Naive thymus-derived CD4-positive, alpha-beta T cell (primary cell): ENCODE results near the gene DCT. TPM values are rescaled to one million over a fixed set of nuclear protein-coding genes. Genes with fewer than 3 reads are reported as not detected.

Experiments used
- ATAC-seq: fragments of 150-1000 bp; cut with Tn5 transposase; 2 replicates; pipeline ENCODE4 v1.10.0; 2021; ENCODE audit warnings: mild to moderate bottlenecking, moderate library complexity
- CTCF ChIA-PET: fragments of 350-600 bp; sonication (Branson Sonifier 250); formaldehyde crosslinking; loops from one replicate; lab custom pipeline; 2021; ENCODE audit warnings: antibody characterized with exemption; lab: Charles Lee
- POLR2A ChIA-PET: fragments of 350-600 bp; sonication (Branson Sonifier 250); formaldehyde crosslinking; loops from one replicate; lab custom pipeline; 2021; ENCODE audit warnings: antibody characterized with exemption, inconsistent platforms; lab: Charles Lee
- DNase-seq, 9 donors: peaks; one replicate each; pipeline versions ENCODE4 v3.0.0 to v3.0.0-alpha.2; 2020 to 2022; ENCODE audit warnings: mixed read lengths in 1 of 9
- H3K27ac ChIP-seq: one replicate; pipeline ENCODE4 v1.7.0; 2013; ENCODE audit warnings: mild to moderate bottlenecking, low read depth, low read length, moderate library complexity
- H3K27me3 ChIP-seq, 2 donors: one replicate each; pipeline ENCODE4 v1.7.0; 2013; ENCODE audit warnings: low read length in 2 of 2, mild to moderate bottlenecking in 2 of 2, moderate library complexity in 2 of 2; ENCODE audit not compliant: control insufficient read depth in 2 of 2, insufficient read depth in 2 of 2
- H3K36me3 ChIP-seq, 3 experiments: 1 replicate in 2 of 3; 2 replicates in 1 of 3; pipeline ENCODE4 v1.7.0; 2013; ENCODE audit warnings: low read length in 3 of 3, mild to moderate bottlenecking in 3 of 3, moderate library complexity in 1 of 3; ENCODE audit not compliant: insufficient read depth in 3 of 3, control insufficient read depth in 2 of 3
- H3K4me1 ChIP-seq, 2 donors: one replicate each; pipeline ENCODE4 v1.7.0; 2013; ENCODE audit warnings: low read length in 2 of 2, mild to moderate bottlenecking in 2 of 2, moderate library complexity in 1 of 2; ENCODE audit not compliant: control insufficient read depth in 2 of 2, insufficient read depth in 2 of 2
- H3K4me3 ChIP-seq: 2 replicates; pipeline ENCODE4 v1.7.0; 2013; ENCODE audit warnings: mild to moderate bottlenecking, low read length
- H3K9me3 ChIP-seq, 3 experiments: 1 replicate in 2 of 3; 2 replicates in 1 of 3; pipeline ENCODE4 v1.7.0; 2013; ENCODE audit warnings: low read length in 3 of 3; ENCODE audit not compliant: control insufficient read depth in 2 of 3
- H3K27ac Mint-ChIP-seq, 9 donors: one replicate each; pipeline ENCODE4 v1.8.0; 2020 to 2022; ENCODE audit warnings: mixed read lengths in 9 of 9, mild to moderate bottlenecking in 8 of 9, moderate library complexity in 5 of 9, inconsistent platforms in 2 of 9
- H3K27me3 Mint-ChIP-seq, 5 donors: one replicate each; pipeline ENCODE4 v1.8.0; 2021 to 2022; ENCODE audit warnings: mixed read lengths in 5 of 5, mild to moderate bottlenecking in 1 of 5
- H3K36me3 Mint-ChIP-seq, 5 donors: one replicate each; pipeline ENCODE4 v1.8.0; 2020 to 2022; ENCODE audit warnings: mixed read lengths in 5 of 5, mild to moderate bottlenecking in 3 of 5, inconsistent platforms in 1 of 5
- H3K4me1 Mint-ChIP-seq, 7 donors: one replicate each; pipeline ENCODE4 v1.8.0; 2020 to 2022; ENCODE audit warnings: mixed read lengths in 7 of 7, mild to moderate bottlenecking in 3 of 7, inconsistent platforms in 1 of 7
- H3K4me3 Mint-ChIP-seq, 10 donors: one replicate each; pipeline ENCODE4 v1.8.0; 2020 to 2022; ENCODE audit warnings: mild to moderate bottlenecking in 10 of 10, mixed read lengths in 10 of 10, moderate library complexity in 6 of 10, inconsistent platforms in 2 of 10
- H3K9me3 Mint-ChIP-seq, 11 donors: one replicate each; pipeline ENCODE4 v1.8.0; 2020 to 2022; ENCODE audit warnings: mixed read lengths in 11 of 11, mild to moderate bottlenecking in 4 of 11, inconsistent platforms in 1 of 11, moderate library complexity in 1 of 11
- intact Hi-C, 2 donors: fragments of 100-400 bp; cut with micrococcal nuclease; formaldehyde crosslinking; loops; one replicate each; pipeline ENCODE4 v1.15.1; 2023
- polyA plus RNA-seq, 2 donors: library from polyadenylated mRNA; unstranded; fragments of 300-500 nt; fragmentation: Illumina TruSeq; gene quantifications; one replicate each; pipeline ENCODE4 v1.2.3, GENCODE V29; 2021
- total RNA-seq, 6 experiments: library from RNA in 5 of 6; stranded (reverse) in 5 of 6; gene quantifications; 1 replicate in 5 of 6; 2 replicates in 1 of 6; pipeline ENCODE4 v1.2.3 and lab custom pipeline; 2021 to 2026

DCT gene
- total and polyA plus RNA-seq, 7 experiments from 2014 or later: 0.19 to 1.9 (median 0.68) TPM; not detected in 1

DNA sequence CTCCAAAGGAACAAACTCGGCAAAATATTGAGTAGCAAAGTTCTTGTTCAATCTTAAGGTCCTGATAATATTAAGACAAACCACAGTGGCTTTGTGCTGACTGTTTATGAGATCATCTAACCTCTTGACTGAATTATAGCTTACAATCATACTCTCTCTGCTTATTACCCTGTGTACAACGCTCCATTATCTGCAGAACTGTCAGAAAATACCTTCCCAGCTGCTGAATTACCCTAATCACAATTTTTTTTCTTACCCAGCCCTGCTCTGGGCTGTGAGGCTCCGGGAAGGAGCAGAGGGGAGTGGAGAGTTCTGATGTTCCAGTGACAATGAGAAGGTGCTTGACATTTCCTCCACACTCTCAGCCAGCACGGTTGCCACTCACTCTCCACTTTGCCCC is 64.8 kb downstream of the DCT start:
- no peak overlapping the region for H3K27ac Mint-ChIP-seq
- H3K4me1 Mint-ChIP-seq: peaks cover 5 to 20% (median 18%) of the 10 kb centered on the region in 7 donors
- Histone ChIP-seq H3K27me3 (no peaks in the 10 kb centered on the region), H3K4me3 (no peak overlapping the region), H3K9me3 (peaks cover 0 to 4% (median 0%) of the 10 kb centered on the region in 3 experiments), H3K27ac (no peak overlapping the region), H3K4me1 (peaks cover 0 to 12% of the 10 kb centered on the region in 2 donors), H3K36me3 (no peaks in the 10 kb centered on the region)
- POLR2A ChIA-PET: no interaction called here
- peaks cover 2 to 18% (median 8%) of the 10 kb centered on the region in 5 donors for H3K36me3 Mint-ChIP-seq
- DNase-seq (no peak), ATAC-seq (no peak)
- H3K27me3 Mint-ChIP-seq: peaks cover 0 to 16% (median 5%) of the 10 kb centered on the region in 5 donors
- CTCF ChIA-PET: interaction anchor here (0.5 kb wide), 1 partner anchor 226 kb away, joined by 3 read pairs; no protein-coding TSS in a partner anchor
- no peak overlapping the region for H3K4me3 Mint-ChIP-seq
- intact Hi-C loops: loop anchor here in 1 of 2 donors (5.0 kb wide), 1 partner anchor 87 kb away; no protein-coding TSS in a partner anchor
- peaks cover 0 to 34% (median 14%) of the 10 kb centered on the region in 11 donors for H3K9me3 Mint-ChIP-seq

DNA sequence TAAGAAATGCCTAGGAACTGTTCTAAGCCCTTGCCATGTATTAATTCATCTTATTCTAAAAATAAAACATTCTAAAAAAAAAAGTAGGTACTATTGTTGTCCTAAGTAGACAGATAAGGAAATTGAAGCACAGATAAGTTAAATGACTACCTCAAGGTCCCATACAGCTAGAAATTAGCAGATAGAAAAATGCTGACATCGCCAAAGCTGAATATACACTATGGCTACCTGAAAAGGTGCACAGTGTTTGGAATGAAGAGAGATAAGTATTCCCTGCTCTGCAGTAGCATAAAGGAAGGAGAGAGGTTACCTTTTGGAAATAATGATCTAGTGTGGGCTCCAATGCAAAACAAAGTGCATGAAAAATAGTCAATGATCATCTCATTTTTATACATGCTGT is 65.3 kb downstream of the DCT start:
- H3K4me1 Mint-ChIP-seq: peaks cover 5 to 14% (median 12%) of the 10 kb centered on the region in 7 donors
- peaks cover 0 to 4% (median 0%) of the 10 kb centered on the region in 3 experiments for H3K9me3 ChIP-seq
- ATAC-seq (no peak), DNase-seq (no peak)
- ChIA-PET POLR2A (no interaction called here), CTCF (no interaction called here)
- H3K27ac ChIP-seq: no peak overlapping the region
- H3K27me3 ChIP-seq: no peaks in the 10 kb centered on the region
- peaks cover 0 to 16% (median 5%) of the 10 kb centered on the region in 5 donors for H3K27me3 Mint-ChIP-seq
- no peaks in the 10 kb centered on the region for H3K36me3 ChIP-seq
- intact Hi-C loops: no loop called here
- H3K9me3 Mint-ChIP-seq: peaks cover 0 to 31% (median 9%) of the 10 kb centered on the region in 11 donors
- peaks cover 2 to 19% (median 8%) of the 10 kb centered on the region in 5 donors for H3K36me3 Mint-ChIP-seq
- H3K27ac Mint-ChIP-seq: no peak overlapping the region
- no peak overlapping the region for H3K4me3 Mint-ChIP-seq
- peaks cover 0 to 7% of the 10 kb centered on the region in 2 donors for H3K4me1 ChIP-seq
- no peak overlapping the region for H3K4me3 ChIP-seq

- Histone ChIP-seq H3K27ac (no peak overlapping the region), H3K27me3 (no peaks in the 10 kb centered on the region), H3K4me1 (peaks cover 0 to 3% of the 10 kb centered on the region in 2 donors), H3K36me3 (no peaks in the 10 kb centered on the region), H3K9me3 (peaks cover 0 to 4% (median 0%) of the 10 kb centered on the region in 3 experiments), H3K4me3 (no peak overlapping the region)
- ATAC-seq (no peak), DNase-seq (no peak)
- H3K36me3 Mint-ChIP-seq: peaks cover 2 to 19% (median 8%) of the 10 kb centered on the region in 5 donors
- POLR2A ChIA-PET: no interaction called here
- H3K4me3 Mint-ChIP-seq: no peak overlapping the region
- no peak overlapping the region for H3K27ac Mint-ChIP-seq
- CTCF ChIA-PET: no interaction called here
- peaks cover 0 to 28% (median 9%) of the 10 kb centered on the region in 11 donors for H3K9me3 Mint-ChIP-seq
- peaks cover 0 to 16% (median 9%) of the 10 kb centered on the region in 5 donors for H3K27me3 Mint-ChIP-seq
- peaks cover 0 to 8% (median 7%) of the 10 kb centered on the region in 7 donors for H3K4me1 Mint-ChIP-seq
- intact Hi-C loops: no loop called here
Measured at GRCh38 chr13:94413598-94413944, 65.9 kb downstream of the DCT start.

DNA sequence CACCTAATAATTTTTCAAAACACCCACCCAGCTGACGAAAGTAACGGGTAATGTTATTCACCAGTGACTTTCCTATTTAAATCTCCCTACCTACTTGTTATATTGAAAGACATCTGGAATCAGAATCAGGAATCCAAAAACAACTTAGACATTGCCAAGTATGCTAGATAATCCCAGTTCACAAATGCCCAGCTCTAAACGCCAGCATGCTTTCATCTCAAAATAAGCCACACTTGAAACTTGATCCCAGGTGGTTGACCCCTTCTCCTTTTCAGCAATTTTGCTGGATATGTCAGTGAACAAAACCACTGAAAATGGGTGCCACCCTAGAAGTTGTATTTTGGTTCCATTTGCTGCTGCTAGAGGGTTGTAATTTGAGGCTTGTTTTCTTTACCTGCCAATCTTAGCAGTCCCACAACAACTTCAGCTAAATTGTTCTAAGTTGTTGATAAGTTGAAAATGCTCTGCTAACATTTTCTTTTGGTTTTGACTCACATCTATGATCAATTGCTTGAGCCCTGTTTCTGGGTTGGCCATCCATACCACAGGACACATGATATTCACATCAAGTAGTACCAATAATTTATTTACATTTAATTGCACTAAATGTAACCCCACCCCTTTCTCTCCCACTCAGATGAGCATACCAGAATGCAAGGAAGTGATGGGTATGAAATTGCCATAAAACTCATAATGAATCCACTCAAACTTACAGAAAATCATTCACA is 66.4 kb downstream of the DCT start:
- no peak overlapping the region for H3K4me3 ChIP-seq
- no peaks in the 10 kb centered on the region for H3K36me3 ChIP-seq
- peaks cover 2 to 19% (median 8%) of the 10 kb centered on the region in 5 donors for H3K36me3 Mint-ChIP-seq
- peaks cover 0 to 4% (median 0%) of the 10 kb centered on the region in 3 experiments for H3K9me3 ChIP-seq
- CTCF ChIA-PET: no interaction called here
- no peak overlapping the region for H3K4me3 Mint-ChIP-seq
- H3K9me3 Mint-ChIP-seq: peaks cover 0 to 24% (median 8%) of the 10 kb centered on the region in 11 donors
- no peaks in the 10 kb centered on the region for H3K27me3 ChIP-seq
- intact Hi-C loops: no loop called here
- POLR2A ChIA-PET: no interaction called here
- ATAC-seq (no peak), DNase-seq (no peak)
- no peak overlapping the region for H3K27ac Mint-ChIP-seq
- H3K4me1 ChIP-seq: no peaks in the 10 kb centered on the region
- H3K4me1 Mint-ChIP-seq: peaks cover 0 to 3% (median 3%) of the 10 kb centered on the region in 7 donors
- no peak overlapping the region for H3K27ac ChIP-seq
- peaks cover 0 to 16% (median 13%) of the 10 kb centered on the region in 5 donors for H3K27me3 Mint-ChIP-seq

DNA sequence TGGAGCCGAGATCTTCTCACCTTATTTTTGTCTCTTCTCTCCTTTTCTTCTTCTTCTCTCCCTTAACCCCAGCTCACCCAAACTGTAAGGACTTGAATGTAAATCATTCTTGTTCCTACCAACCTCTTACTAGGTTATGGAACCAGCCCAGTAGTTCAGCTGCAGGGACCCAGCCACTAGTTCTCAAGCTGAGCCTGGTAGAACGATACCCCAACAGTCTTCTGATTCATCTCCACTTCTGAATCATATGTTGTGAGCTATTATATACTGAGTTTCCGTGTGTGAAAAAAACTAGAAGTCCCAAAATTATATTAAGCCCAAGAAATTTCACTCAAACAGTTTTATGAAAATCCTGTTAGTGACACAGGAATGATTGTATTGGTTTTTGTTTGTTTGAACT is 67.7 kb downstream of the DCT start:
- Histone ChIP-seq H3K9me3 (no peaks in the 10 kb centered on the region), H3K4me3 (no peak overlapping the region), H3K27me3 (no peaks in the 10 kb centered on the region), H3K4me1 (no peaks in the 10 kb centered on the region), H3K27ac (no peak overlapping the region), H3K36me3 (no peaks in the 10 kb centered on the region)
- POLR2A ChIA-PET: no interaction called here
- H3K36me3 Mint-ChIP-seq: peaks cover 0 to 13% (median 2%) of the 10 kb centered on the region in 5 donors
- H3K27me3 Mint-ChIP-seq: peaks cover 0 to 16% (median 13%) of the 10 kb centered on the region in 5 donors
- no peak overlapping the region for H3K27ac Mint-ChIP-seq
- intact Hi-C loops: no loop called here
- H3K9me3 Mint-ChIP-seq: peaks cover 0 to 12% (median 2%) of the 10 kb centered on the region in 11 donors
- CTCF ChIA-PET: interaction anchor here (0.6 kb wide), 1 partner anchor 18 kb away, joined by 4 read pairs; no protein-coding TSS in a partner anchor
- ATAC-seq (no peak), DNase-seq (no peak)
- no peaks in the 10 kb centered on the region for H3K4me1 Mint-ChIP-seq
- H3K4me3 Mint-ChIP-seq: no peak overlapping the region

GRCh38 chr13:94408314-94409036 is 71.0 kb downstream of the DCT start:
- Histone ChIP-seq H3K4me3 (no peak overlapping the region), H3K36me3 (no peaks in the 10 kb centered on the region), H3K9me3 (no peaks in the 10 kb centered on the region), H3K4me1 (no peaks in the 10 kb centered on the region), H3K27ac (no peak overlapping the region), H3K27me3 (no peaks in the 10 kb centered on the region)
- H3K27ac Mint-ChIP-seq: no peak overlapping the region
- POLR2A ChIA-PET: no interaction called here
- H3K36me3 Mint-ChIP-seq: peaks cover 0 to 8% (median 0%) of the 10 kb centered on the region in 5 donors
- H3K27me3 Mint-ChIP-seq: peaks cover 0 to 13% (median 8%) of the 10 kb centered on the region in 5 donors
- no peak for DNase-seq
- peaks cover 0 to 4% (median 0%) of the 10 kb centered on the region in 11 donors for H3K9me3 Mint-ChIP-seq
- ATAC-seq: no peak
- CTCF ChIA-PET: no interaction called here
- intact Hi-C loops: no loop called here
- H3K4me1 Mint-ChIP-seq: no peaks in the 10 kb centered on the region
- no peak overlapping the region for H3K4me3 Mint-ChIP-seq
